BJ (cell line): ENCODE results near the gene RIPOR2. TPM values are rescaled to one million over a fixed set of nuclear protein-coding genes. Genes with fewer than 3 reads are reported as not detected.

Experiments used
- CTCF ChIA-PET: fragments of 350-600 bp; formaldehyde crosslinking; extraction: SDS; loops from one replicate; lab custom pipeline; 2021; ENCODE audit warnings: antibody characterized with exemption, inconsistent platforms; lab: Yijun Ruan, JAX
- POLR2A ChIA-PET: fragments of 300-600 bp; sonication (Branson Sonifier 250); formaldehyde crosslinking; extraction: SDS; loops from one replicate; lab custom pipeline; 2021; ENCODE audit warnings: antibody characterized with exemption; lab: Charles Lee
- DNase-seq: peaks from one replicate; pipeline ENCODE4 v3.0.0-alpha.2; 2011; ENCODE audit warnings: low read depth
- H3K27me3 ChIP-seq: 2 replicates; pipeline ENCODE4 v1.6.0; 2011; ENCODE audit warnings: low read length; ENCODE audit not compliant: control insufficient read depth, insufficient read depth
- H3K36me3 ChIP-seq: 2 replicates; pipeline ENCODE4 v1.5.1; 2011; ENCODE audit warnings: low read length; ENCODE audit not compliant: control insufficient read depth, insufficient read depth
- H3K4me3 ChIP-seq: 2 replicates; pipeline ENCODE4 v1.5.1; 2011; ENCODE audit warnings: low read depth, mild to moderate bottlenecking, control low read depth, low read length
- polyA plus RNA-seq: library from polyadenylated mRNA; depleted of rRNA; stranded (reverse); fragments of >200 nt; gene quantifications from 2 replicates; pipeline ENCODE4 v1.2.3, GENCODE V29; 2011
- TF ChIP-seq, protein P1 (sequence below): IDR thresholded peaks from 2 replicates; pipeline ENCODE4 v1.5.1; 2011; ENCODE audit warnings: low read depth, mild to moderate bottlenecking, control low read depth, inconsistent platforms, low read length, moderate library complexity; ENCODE audit not compliant: insufficient read depth

Gene RIPOR2
- polyA plus RNA-seq, 1 experiment = 52.6 TPM

DNA sequence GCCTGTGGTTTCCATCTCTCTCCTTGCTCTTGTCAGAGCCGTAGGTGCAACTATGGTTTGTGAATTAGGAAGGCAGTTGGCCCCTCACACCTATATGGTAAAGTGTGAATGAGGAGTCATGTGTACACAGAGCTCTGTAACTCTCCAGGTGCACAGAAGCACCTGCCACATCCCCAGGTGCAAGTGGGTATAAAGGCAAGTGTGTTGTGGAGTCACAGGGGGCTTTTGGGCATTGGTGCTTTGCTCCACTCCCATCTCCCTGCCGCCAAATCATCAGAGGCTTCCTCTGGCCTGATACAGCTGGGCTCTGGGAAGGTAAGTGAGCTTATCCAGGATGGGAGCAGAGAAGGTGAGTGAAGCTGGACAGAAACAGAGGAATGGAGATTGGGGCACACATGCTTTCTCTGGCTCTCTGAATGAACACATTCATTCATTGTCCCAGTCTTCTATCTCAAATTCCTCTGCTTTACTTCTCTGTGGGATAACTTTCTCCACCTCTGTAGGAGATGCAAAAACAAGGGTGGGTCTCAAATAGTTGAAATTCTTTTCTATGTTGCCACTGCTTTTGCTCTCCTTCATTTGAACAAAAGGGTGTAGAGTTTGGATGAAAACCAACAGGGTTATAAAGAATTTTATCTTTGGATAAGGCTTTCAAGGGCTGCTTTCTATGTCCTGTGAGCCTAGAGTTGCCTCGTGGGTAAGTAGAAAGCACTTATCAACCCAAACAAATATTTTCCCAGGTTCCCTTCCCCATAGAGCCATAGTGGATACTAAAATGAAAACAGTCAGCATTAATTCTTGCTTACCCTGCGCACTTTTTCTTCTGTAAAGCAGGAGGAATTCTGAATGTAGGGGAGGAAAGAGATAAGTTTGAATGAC lies 45.0 kb upstream of the RIPOR2 start:
- Histone ChIP-seq H3K27me3 (no peaks in the 10 kb centered on the region), H3K4me3 (no peak overlapping the region), H3K36me3 (no peaks in the 10 kb centered on the region)
- DNase-seq = no peak
- ChIA-PET CTCF (interaction anchor here (7.0 kb wide), 1 partner anchor 12 kb away, joined by 57 read pairs; no protein-coding TSS in a partner anchor), POLR2A (no interaction called here)
- TF ChIP-seq, protein P1, sequence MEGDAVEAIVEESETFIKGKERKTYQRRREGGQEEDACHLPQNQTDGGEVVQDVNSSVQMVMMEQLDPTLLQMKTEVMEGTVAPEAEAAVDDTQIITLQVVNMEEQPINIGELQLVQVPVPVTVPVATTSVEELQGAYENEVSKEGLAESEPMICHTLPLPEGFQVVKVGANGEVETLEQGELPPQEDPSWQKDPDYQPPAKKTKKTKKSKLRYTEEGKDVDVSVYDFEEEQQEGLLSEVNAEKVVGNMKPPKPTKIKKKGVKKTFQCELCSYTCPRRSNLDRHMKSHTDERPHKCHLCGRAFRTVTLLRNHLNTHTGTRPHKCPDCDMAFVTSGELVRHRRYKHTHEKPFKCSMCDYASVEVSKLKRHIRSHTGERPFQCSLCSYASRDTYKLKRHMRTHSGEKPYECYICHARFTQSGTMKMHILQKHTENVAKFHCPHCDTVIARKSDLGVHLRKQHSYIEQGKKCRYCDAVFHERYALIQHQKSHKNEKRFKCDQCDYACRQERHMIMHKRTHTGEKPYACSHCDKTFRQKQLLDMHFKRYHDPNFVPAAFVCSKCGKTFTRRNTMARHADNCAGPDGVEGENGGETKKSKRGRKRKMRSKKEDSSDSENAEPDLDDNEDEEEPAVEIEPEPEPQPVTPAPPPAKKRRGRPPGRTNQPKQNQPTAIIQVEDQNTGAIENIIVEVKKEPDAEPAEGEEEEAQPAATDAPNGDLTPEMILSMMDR = no peak

DNA sequence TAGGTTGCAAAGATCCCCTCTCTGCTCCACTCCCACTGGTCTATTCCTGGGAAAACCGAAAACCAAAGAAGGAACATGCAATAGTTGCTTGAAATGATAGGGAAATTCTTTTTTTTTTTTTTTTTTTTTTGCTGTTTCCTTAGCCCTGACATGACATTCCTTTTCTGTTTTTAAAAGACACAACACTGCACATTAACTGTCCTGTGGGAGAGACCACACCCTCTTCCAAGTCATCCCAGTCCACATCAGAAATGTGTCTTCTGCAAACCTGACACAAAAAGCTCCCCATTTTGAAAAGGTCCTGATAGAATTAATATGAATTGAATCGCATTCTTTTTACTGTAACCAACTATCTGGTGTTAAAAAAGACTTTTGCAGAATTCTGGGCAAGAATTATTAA lies 43.4 kb upstream of the RIPOR2 start:
- ChIA-PET POLR2A (interaction anchor here (0.7 kb wide), 1 partner anchor 13 kb away, joined by 29 read pairs; no protein-coding TSS in a partner anchor), CTCF (interaction anchor here (1.3 to 7.0 kb wide), 2 partner anchors 13 to 45 kb away, joined by 5 to 57 read pairs; no protein-coding TSS in a partner anchor)
- TF ChIP-seq, protein P1 = no peak
- no peak for DNase-seq
- no peaks in the 10 kb centered on the region for H3K27me3 ChIP-seq
- H3K4me3 ChIP-seq = no peak overlapping the region
- H3K36me3 ChIP-seq = no peaks in the 10 kb centered on the region

DNA sequence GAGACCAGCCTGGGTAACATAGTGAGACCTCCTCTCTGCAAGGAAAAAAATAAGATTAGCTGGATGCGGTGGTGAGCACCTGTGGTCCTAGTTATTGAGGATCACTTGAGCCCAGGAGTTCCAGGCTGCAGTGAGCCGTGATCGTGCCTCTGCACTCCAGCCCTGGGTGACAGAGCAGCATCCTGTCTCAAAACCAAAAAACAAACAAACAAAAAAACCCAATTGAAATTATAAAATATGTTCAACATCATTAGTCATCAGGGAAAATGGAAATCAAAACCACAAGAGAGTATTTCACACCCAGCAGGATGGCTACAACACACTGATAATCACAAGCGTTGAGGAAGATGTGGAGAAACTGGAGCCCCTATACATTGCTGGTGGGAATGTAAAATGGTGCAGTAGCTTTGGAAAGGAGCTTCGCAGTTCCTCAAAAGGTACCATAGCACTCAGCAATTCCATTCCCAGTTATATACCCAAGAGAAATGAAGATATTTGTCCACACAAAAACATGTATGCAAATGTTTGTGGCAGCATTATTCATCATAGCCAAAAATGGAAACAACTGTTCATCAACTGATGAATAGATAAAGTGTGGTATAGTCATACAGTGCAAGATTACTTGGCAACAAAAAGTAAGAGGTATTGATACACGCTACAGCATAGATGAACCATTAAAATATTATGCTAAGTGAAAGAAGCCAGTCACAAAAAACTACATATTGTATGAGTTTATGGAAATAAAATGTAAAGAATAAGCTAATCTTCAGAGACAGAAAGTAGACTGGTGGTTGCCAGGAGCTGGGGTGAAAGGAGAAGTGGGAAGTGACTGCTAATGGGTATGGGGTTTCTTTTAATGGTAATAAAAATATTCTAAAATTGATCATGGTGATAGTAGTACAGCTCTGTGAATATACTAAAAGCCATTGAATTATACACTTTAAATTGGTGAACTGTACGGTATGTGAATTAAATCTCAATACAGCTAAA lies 38.7 kb upstream of the RIPOR2 start:
- H3K4me3 ChIP-seq = no peak overlapping the region
- H3K27me3 ChIP-seq = no peaks in the 10 kb centered on the region
- ChIA-PET POLR2A (no interaction called here), CTCF (interaction anchor here (1.0 kb wide), 1 partner anchor 17 kb away, joined by 5 read pairs; no protein-coding TSS in a partner anchor)
- H3K36me3 ChIP-seq = no peaks in the 10 kb centered on the region
- no peak for DNase-seq
- TF ChIP-seq, protein P1 = no peak

DNA sequence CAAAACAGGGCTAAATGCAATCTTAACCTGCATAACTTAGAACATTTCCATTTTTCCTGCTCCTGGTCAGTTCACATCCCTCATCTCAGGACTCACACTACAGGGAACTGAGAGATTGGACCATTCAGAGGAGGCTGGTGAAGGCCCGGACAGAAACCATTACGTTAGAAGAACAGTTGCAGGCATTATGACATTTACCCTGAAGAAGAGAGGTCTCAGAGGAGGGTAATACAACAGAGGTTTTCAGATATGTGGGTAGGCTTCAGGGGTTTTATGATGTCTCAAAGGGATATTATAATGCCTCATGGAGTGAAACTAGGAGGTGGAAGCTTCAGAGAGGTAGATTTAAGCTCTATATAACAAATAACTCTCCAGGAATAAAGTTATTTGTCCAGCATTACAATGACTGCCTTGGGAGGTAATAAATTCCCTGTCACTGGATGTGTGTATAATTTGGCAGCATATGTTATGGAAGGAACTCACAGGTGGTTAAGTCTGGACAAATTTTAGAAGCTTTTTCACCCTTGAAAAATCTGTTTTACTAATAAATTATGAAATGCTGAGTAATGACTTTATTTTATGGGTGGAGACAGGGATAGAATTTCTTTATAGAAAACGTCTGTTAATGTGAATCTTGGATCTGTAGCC lies 36.7 kb upstream of the RIPOR2 start:
- no peak for DNase-seq
- H3K4me3 ChIP-seq = no peak overlapping the region
- H3K36me3 ChIP-seq = no peaks in the 10 kb centered on the region
- POLR2A ChIA-PET = no interaction called here
- no peaks in the 10 kb centered on the region for H3K27me3 ChIP-seq
- TF ChIP-seq, protein P1 = no peak
- CTCF ChIA-PET = interaction anchor here (1.0 kb wide), 1 partner anchor 53 kb away, joined by 3 read pairs; no protein-coding TSS in a partner anchor
